Midbrain (tissue), 1 donor: Measurements from ENCODE around the gene CDS1.
"Not testable (repeated sequence)": the region's sequence is repeated elsewhere in the genome, so short reads cannot be mapped to it uniquely, and the experiment has no call there.

Source experiments
- DNase-seq: peaks from one replicate; lab custom pipeline; 2025; lab: John Stamatoyannopoulos, UW

The CDS1 gene

GRCh38 chr4:84611531-84611930 lies 28.6 kb downstream of the CDS1 start:
- no peak for DNase-seq

GRCh38 chr4:84614891-84615290 lies 32.0 kb downstream of the CDS1 start:
- no peak for DNase-seq

GRCh38 chr4:84615355-84615754 lies 32.4 kb downstream of the CDS1 start:
- DNase-seq, result no peak

- no peak for DNase-seq
Observed at GRCh38 chr4:84622959-84623358, 40.0 kb downstream of the CDS1 start.

GRCh38 chr4:84623661-84624060 lies 40.7 kb downstream of the CDS1 start:
- no peak for DNase-seq

DNA sequence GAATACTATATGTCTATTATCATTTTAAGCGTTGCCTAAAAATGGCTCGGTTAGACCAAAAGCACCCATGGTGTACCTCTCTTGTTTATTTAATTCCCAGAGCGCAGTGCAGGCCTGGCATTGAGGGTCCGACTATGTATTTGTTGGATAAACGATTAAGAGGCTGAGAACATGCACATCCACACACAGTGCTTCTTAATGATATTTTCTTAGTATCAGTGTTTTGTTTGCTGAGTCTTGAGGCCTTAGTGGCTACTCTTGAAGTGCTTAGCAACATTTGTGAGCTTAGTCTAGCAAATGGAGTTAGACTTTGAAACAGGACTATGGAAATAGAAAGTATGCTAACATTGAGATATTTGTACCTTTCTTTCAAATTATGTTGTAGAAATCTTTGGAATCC lies 43.7 kb downstream of the CDS1 start:
- no peak for DNase-seq

DNA sequence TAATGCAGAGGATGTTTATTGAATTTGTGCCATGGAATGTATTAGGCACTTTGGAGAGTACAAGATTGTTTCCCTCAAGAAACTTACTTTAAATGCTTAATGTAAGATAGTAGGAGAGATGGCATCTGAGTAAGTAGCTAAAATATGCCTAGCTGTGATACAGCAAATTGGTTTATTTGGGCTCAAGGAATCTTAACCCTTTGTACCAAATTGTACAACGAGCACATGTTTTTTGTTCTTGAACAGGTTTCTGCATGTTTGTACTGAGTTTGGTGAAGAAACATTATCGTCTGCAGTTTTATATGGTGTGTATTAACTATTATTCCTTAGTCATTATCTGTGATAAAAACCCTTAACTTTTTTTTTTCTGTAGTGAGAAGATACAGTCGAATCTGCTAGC lies 48.6 kb downstream of the CDS1 start:
- no peak for DNase-seq

DNA sequence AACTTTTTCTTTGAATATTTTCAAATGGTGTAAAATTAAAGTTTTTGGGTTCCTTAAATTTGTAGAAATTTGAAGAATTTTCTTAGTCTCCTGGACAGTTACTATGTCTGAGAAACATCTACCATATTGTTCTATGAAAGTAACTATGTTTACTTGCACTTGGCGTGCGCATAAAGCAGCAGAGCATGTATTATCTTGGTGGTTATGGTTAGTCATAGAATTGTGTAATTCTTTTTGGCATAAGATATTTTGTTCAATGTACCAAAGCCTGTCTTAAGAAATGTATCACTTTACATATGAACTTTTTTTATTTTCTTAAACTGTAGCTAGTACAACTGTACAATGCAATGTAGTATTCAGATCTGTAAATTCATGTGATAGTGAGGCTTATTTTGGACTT lies 49.2 kb downstream of the CDS1 start:
- DNase-seq, result no peak

- no peak for DNase-seq
Observed at GRCh38 chr4:84634961-84635360, 52.0 kb downstream of the CDS1 start.

DNA sequence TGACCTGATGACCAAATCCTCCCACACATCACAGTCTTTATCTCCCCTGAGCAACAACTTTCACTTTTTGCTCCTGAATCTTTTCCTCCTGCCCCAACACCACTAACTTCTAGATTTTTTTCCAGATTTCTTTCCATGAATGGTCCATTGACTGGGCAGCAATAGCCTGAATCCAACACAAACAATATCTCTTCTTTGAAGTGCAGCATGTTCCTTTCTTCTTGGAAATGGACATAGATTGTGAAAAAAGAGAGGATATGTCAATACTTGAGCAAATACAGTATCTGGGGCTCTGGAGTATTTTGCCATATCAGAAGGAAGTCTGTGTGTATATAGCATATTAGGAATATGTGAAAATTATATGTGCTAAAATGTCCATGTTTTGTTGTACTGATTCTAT lies 55.2 kb downstream of the CDS1 start:
- no peak for DNase-seq

GRCh38 chr4:84639145-84639544 lies 56.2 kb downstream of the CDS1 start:
- no peak for DNase-seq

GRCh38 chr4:84644087-84644486 lies 61.2 kb downstream of the CDS1 start:
- DNase-seq, result no peak

DNA sequence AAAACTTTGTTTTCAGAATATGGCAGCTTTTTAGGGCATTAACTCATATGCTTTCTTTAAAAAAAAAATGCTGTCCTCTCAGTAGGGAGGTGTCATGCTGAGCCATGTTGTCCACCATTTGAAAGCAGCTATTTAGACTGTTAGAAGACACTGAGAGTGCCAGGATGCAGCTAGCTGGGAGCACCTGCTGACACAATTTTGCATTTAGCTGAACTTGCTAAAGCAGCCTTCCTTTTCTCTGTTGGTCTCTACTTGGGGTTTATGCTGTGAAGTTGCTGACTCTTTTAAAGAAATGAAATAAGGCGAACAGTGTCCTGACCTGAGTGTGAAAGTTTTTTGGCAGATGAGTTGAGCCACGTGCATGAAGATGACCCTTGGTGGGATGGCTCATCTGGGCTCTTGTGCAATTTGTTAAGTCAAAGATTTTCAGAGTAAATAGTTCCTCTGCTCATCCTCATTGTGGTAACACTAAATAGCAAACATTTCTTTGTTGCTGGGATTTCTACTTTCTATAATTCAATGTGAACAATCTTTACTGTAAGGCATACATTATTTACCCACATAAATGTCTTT lies 64.5 kb downstream of the CDS1 start:
- no peak for DNase-seq

DNA sequence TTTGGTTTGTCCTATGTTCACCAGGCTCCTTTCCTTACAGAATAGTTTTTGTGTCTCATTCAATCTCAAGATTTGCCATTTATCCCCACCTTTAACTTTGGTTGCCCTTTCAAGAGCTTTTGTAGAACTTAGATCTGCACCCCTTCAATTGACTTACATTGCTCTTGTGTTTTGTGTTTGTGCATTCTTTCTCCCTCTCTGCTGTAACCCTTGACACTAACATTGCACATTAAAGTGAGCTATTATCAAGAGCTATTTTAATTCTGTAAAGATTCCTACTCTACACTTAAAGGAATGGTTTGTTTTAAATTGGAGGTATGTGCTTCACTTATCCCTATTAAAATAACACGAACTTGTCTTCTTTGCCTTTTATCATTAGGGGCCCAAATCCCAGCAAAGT lies 65.3 kb downstream of the CDS1 start:
- DNase-seq, result no peak

DNA sequence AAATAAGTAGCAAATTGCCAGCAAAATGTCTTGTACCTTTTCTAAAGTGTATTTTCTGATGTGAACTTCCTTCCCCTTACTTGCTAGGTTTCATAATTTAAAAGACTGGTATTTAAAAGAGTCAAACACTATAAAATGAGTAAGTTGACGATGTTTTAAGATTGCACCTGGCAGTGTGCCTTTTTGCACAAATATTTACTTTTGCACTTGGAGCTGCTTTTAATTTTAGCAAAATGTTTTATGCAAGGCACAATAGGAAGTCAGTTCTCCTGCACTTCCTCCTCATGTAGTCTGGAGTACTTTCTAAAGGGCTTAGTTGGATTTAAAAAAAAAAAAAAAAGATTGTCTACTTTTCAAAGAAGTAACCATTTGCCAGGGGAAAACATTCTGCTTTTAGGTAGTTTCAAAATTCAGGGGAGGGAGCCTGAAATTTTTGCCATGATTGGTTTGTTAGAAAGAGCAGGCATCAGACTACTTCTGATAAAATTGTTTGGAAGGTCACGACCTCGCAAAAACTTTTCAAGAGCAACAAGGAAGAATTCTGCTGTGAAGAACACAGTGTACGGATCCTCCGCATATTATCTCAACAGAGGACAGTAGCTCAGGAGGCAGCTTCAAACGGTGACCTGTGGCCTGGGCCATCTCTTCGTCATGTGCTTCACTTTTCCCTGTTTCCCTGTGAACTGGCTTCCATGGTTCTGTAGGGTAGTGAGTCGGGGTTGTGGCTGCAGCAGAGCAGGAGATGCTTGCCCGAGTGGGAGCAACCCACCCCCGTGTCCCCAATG lies 66.1 kb downstream of the CDS1 start:
- DNase-seq, result no peak

DNA sequence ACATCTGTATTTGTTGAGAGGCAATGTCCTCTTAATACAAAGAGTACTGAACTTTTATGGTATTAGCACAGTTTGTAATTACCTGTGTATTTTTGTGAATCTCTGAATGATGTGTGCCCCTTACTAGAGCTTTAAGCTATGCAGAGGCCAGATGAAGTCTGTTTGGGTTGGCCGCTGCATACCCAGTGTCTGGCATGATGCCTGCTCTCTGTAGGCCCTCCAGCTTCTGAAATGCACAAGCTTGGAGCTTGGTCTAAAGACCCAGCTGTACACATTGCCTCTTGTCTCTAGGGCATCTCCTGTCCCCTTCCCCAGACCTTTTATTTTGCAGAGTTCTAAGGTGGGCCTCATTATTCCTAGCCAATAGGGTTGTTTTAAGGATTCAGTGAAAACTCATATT lies 68.6 kb downstream of the CDS1 start:
- no peak for DNase-seq

GRCh38 chr4:84652478-84652877 lies 69.6 kb downstream of the CDS1 start:
- no peak for DNase-seq

- DNase-seq, result no peak
Observed at GRCh38 chr4:84660606-84661005, 77.7 kb downstream of the CDS1 start.

- no peak for DNase-seq
Observed at GRCh38 chr4:84661191-84661939, 78.4 kb downstream of the CDS1 start.

DNA sequence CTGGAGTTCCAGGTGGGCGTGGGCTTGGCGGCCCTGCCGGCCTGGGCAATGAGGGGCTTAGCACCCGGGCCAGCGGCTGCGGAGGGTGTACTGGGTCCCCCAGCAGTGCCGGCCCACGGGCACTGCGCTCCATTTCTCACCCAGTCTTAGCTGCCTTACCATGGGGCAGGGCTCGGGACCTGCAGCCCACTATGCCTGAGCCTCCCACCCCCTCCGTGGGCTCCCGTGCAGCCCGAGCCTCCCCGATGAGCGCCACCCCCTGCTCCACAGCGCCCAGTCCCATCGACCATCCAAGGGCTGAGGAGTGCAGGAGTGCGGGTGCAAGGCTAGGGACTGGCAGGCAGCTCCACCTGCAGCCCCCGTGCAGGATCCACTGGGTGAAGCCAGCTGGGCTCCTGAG lies 81.8 kb downstream of the CDS1 start:
- not testable (repeated sequence) for DNase-seq

- no peak for DNase-seq
Observed at GRCh38 chr4:84666439-84666838, 83.5 kb downstream of the CDS1 start.

- no peak for DNase-seq
Observed at GRCh38 chr4:84669201-84669600, 86.3 kb downstream of the CDS1 start.

GRCh38 chr4:84672177-84672576 lies 89.2 kb downstream of the CDS1 start:
- no peak for DNase-seq
